ENCODE results near the gene DPF3.

Gene DPF3
- total RNA-seq: 0.10 to 2.4 (median 0.63) reads per million in 18 experiments

DNA sequence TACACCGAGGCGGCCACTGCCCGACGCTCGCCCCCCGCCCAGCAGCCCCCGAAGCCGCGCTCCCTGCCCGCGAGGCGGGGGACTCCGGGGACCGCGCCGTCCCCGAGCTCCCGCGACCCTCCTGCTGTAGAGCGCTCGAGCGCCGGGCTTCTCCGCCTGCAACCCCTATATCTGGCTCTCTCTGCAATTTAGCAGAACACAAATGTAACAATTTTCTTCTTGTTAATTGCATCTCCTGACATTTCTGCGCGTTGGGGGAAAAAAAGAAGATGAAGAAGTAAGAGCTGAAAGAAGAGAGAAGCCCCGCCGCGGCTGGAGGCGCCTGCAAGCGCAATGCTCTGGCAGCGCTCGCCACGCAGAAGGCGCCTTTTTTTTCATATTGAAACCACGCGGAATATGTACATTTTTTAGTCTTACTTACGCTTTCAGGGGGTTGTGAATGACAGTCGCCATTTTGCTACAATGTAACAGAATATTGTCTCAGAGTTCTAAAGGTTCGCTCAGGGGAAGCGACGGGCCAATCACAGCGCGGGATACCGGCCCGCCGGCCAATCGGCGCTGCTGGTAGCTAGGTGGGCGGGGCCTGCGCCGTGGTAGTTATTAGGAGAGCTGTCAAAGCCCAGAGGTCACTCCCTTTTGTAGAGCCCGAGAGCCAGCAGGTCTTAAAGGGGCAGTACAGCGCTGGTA, at the start of gene DPF3:
Gene DPF3 (minus strand): TSS at position 466 of the 687 bp plus-strand sequence. CDS start 13 bp downstream, at position 453.
- DNase-seq: peak; percentile 96

- no peak for DNase-seq
These were observed 49.0 kb upstream of the DPF3 start for GRCh38 chr14:72942934-72943333.

- no peak for DNase-seq
These were observed 47.5 kb upstream of the DPF3 start for GRCh38 chr14:72941286-72941985.

GRCh38 chr14:72939630-72940029, 45.7 kb upstream of the DPF3 start:
- DNase-seq: no peak

DNA sequence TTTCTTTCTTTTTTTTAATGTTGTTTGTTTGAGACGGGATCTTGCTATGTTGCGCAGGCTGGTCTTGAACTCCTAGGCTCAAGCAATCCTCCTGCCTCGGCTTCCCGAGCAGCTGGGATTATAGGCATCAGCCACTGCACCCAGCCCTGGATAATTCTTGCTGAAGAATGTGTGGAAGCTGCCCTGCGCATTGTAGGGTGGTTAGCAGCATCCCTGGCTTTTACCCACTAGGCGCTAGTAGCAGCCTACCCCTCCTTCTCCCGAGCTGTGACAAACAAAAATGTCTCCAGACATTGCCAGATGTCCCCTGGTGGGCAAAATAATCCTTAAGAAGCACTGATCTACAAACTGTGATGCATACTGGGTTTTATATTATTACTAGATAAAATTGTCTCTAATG, 39.0 kb upstream of the DPF3 start:
- DNase-seq: no peak

DNA sequence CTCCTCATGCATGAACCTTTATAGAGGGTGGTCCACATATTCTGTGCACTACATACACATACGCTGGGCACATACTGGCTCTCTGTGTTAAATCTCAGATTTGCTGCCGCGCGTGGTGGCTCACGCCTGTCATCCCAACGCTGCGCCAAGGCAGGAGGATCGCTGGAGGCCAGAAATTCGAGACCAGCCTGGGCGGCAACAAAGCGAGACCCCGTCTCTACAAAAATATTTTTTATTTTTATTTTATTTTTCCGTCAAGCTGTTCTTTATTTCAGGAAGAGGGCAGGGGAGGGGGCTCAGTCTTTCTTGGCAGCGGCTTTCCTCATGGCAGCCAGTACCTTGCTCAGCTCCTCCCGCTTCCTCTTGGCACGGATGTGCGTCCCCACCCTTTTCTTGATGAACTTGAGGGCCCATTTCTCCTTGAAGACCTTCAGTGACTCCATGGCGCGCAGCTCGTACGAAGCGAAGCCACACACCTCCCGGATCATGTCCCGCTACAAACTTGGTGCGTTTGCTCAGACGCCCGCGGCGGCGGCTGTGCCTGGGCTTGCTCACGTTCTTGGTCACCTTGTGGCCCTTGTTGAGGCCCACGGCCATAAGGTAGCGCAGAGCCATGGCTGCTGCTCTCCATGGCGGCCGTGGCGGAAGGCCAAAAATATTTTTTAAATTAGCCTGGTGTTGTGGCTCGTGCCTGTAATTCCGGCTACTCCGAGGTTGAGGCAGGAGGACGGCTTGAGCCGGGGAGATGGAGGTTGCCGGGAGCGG, 35.6 kb upstream of the DPF3 start:
- DNase-seq: no peak

DNA sequence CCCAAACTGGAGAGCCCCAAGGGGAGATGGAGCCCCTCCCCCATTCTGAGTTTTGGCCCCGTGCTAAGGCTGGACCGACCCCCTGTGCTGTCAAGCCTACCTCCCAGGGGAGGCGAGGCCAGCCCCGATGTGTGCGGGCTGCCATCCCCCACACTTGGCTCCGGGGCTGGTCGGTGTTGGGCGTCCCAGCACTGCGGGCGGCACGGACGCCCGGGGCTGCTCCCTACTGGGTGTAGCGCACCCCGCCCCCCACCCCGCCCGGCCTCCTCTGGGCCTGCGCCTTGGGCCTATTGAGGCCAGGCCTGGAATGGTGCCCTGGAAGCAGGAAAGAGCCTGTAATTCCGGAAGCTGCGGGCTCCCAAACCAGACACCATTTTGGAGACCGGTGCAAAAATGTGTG, 35.0 kb upstream of the DPF3 start:
- no peak for DNase-seq

DNA sequence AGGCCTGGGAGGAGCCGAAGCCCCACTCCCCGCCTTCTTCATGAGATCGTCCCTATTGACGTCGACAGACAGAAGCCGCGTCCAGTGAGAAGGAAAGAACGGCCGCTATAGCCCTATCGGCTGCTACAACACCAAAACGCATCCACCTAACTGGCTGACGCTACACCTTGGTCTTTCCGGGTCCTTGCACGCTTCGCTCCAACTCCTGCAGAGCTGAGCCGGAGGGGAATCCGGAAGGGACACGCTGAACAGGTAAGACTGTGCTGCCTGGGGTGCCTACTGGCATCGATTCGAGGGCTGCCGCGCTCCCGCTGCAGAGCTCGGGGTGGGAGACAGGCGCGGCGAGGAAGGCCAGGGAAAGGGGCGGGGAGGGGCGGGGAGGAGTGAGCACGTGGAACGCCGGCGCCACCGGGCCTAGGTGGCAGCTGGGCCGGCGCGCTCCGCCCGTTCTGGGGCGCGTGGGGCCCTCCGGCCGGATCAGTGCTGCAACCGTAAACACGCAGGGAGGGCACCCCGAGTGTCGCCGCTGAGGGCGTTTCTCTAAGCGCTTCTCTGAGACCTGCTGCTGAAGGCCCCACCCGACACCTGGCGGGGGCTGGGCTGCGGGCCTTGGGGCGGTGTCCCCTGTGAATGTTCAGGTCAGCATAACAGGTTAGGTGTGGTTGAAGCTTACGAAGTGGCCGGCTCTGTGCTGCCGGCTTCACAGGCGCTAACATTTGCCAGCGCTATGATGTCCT, 32.6 kb upstream of the DPF3 start, which contains the start of gene DCAF4:
Gene DCAF4 (plus strand): TSS at position 173 of the 737 bp plus-strand sequence. CDS start 11,515 bp downstream, outside the sequence.
- DNase-seq: peak; percentile 98 to 99

- DNase-seq: no peak
These were observed 32.0 kb upstream of the DPF3 start for GRCh38 chr14:72925815-72926291.

DNA sequence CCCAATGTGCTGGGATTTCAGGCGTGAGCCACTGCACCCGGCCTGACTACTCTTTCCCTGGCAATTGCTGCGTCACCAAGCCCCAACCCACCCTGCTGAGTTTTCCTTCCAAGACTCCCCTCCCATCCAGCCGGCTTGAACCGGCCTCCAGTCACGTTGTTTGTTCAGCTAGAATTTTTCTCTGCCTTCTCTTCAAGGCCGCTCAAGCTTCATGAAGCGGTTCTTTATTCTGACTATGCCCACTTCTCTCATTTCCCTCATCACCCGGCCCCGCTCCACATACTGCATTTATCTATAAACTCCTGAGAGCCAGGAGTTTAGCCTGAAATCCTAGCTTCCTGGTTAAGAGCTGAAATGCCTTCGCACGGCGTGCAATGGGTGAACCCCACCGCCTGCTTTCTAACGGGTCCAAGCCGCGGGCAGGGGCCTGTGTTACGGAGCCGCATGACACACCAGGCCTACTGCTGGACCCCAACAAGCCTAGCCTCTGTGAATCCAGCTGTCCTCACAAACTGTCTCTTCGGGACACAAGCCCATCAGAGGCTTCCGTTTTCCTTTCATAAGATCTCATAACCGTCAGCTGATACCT, 31.4 kb upstream of the DPF3 start:
- DNase-seq: no peak

- DNase-seq: no peak
These were observed 30.4 kb upstream of the DPF3 start for GRCh38 chr14:72924337-72924736.

DNA sequence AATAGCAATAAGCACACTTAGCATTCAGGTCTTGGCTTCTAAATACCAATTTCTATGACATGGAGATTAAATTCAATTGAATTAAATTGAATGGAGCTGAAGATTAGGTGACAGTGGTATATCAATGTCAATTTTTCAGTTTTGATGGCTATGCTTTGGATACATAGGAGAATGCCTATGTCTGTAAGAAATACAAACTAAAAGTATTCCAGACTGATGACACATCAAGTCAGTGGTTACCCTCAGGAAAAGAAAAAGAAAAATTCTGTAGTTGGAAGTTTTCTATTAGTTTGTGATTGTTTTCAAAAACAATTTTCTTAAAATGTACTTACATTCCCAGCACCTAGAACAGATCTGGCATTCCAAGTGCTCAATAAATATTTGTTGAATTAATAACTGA, 27.5 kb upstream of the DPF3 start:
- DNase-seq: no peak

GRCh38 chr14:72920008-72920407, 26.1 kb upstream of the DPF3 start:
- no peak for DNase-seq

- DNase-seq: no peak
These were observed 23.3 kb upstream of the DPF3 start for GRCh38 chr14:72917094-72917802.

GRCh38 chr14:72916174-72916573, 22.3 kb upstream of the DPF3 start:
- no peak for DNase-seq

DNA sequence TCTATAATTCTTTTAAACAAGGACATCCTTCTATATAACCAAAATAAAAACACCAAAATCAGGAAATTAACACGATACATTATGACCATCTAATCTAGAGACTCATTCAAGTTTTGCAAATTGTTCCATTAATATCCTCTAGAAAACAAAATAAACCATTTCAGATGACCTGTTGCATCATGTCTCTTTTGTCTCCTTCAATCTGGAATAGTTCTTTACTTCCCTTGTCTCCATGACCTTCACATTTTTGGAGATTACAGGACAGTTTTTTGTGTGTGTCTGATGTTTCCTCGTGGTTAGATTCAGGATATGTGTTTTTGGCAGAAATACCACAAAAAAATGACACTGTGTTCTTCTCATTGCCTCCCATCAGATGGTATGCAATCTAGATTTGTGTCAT, 19.9 kb upstream of the DPF3 start:
- DNase-seq: no peak

GRCh38 chr14:72909163-72909562, 15.3 kb upstream of the DPF3 start:
- DNase-seq: no peak

GRCh38 chr14:72907886-72908285, 14.0 kb upstream of the DPF3 start:
- DNase-seq: no peak

DNA sequence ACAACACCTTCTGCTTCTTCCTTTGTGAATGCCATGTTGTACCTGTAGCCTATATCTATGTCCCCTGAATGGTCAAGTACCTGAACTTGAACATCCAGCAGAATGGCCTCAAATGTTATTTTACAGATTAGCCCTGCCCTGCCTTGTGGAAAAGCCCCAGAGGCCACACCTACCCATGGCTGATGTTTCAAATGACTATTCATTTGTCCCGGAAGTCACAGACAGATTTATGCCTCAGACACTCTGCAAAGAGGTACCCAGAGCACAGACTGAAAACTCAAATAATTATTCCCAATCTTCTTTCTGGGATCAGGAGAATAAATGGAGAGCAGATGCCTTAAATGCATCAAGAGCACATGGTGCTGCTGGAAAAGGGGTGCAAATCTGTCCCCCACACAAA, 13.0 kb upstream of the DPF3 start:
- no peak for DNase-seq

DNA sequence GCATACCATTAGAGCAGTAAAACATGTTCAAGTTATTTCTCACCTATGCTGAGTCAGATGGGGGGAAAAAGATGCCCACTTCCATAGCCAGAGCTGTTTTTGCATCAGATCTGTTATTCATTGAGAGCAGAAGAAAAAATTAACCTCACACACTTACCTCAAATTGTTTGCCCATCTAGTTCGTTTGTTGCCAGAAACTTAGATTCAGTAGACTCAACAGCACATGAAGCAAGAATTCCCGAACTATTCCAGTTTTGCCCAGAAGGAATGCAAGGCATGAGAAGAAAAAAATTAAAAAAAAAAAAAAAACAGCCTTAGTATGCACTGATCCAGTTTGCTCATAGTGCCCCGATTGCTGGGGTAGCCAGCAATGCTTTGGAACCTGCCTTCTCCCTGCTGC, 12.4 kb upstream of the DPF3 start:
- no peak for DNase-seq

- peak; percentile 84 to 87 for DNase-seq
These were observed 11.1 kb upstream of the DPF3 start for GRCh38 chr14:72904840-72905561.

Measured in inflammatory macrophage (primary cell).